ENCODE results near the gene FAM98C.

- TF ChIP-seq CTCF (IDR thresholded peaks at IDR 0.05) (no peak), POLR2A (IDR thresholded peaks at IDR 0.05) (no peak)
These were observed 41.9 kb upstream of the FAM98C start for GRCh38 chr19:38360839-38361631.

All from Peyer's patch (tissue), 4 donors.